NCI-H2171 (cell line): ENCODE measurements around the gene STX7.

Source experiments
- DNase-seq: peaks from one replicate; lab custom pipeline; 2025; lab: John Stamatoyannopoulos, UW

STX7 gene

DNA sequence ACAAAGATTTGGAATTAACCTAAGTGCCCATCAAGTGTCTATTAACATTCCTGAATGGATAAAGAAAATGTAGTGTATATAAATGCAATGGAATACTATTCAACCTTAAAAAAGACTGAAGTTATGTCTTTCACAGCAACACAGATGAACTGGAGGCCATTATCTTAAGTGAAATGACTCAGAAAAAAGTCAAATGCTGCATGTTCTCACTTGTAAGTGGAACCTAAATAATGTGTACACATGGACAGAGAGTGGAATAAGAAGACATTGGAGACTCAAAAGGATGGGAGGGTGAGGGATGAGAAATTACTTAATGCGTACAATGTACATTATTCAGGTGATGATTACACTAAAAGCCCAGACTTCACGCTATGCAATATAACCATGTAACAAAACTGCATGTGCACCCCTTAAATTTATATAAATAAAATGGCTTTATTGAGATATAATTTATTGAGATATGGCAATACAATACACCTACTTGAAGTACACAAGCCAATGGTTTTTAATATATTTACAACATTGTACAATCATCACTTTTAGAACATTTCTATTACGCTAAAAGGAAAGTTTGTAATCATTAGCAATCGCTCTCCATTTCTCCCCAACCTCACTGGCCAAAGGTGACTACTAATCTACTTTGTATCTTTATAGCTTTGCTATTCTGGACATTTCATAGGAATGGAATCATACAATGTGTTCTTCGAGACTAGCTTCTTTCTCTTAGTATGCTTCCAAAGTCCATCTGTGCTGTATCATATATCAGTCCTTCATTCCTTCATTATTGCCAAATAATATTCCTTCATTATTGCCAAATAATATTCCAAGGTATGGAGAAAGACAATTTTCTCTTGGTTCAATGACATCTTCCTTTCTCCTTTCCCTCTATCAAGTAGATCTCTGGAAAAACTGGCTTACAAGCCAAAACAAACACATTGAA is 5.8 kb downstream of the STX7 start:
- DNase-seq: no peak

DNA sequence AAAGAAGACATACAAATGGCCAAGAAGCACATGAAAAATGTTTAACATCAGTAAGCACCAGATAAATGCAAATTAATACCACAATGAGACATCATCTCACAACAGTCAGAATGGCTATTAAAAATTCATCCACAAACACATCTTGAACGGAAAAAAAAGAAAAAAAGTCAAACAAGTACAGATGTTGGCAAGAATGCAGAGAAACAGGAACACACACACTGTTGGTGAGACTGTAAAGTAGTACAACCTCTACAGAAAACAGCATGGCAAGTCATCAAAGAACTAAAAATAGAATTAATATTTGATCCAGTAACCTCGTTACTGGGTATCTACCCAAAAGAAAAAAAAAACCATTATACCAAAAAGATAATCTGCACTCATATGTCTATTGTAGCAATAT is 6.5 kb downstream of the STX7 start:
- no peak for DNase-seq

DNA sequence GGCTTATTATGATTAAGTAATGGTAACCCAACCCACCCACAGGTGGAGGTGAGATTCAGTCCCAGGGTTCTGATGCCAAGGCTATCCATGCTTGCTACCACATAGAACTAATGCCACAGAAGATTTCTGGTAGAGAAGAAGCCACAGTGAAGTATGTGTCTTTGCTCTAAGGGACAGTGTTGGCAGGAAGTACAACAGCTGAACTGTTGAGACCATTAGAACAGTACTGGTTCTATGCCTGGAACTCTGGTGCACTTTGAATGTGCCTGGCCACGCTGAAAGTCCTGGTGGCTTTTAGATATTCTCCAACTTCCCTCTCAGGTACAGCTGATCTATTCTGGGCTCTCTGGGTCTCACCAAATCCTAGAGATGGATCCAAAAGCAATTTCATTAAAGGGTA is 7.8 kb downstream of the STX7 start:
- no peak for DNase-seq

DNA sequence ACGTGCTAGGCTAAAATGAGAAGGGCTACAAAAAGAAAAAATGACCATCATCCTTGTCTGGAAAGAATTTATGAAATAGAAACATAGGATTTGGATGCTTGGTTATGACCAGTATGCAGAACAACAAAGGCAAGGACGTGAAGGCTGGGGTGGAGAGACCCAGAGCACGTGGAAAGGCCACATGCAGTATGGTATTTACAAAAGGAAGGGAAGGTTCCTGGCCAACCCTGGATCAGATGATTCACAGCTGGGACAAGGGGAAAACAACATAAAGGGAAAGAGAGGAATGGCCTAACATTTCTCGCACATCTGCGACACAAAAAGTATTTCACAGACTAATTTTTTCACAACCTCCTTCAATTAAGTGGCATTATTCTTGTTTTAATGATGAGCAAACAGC is 8.2 kb downstream of the STX7 start:
- DNase-seq: no peak

DNA sequence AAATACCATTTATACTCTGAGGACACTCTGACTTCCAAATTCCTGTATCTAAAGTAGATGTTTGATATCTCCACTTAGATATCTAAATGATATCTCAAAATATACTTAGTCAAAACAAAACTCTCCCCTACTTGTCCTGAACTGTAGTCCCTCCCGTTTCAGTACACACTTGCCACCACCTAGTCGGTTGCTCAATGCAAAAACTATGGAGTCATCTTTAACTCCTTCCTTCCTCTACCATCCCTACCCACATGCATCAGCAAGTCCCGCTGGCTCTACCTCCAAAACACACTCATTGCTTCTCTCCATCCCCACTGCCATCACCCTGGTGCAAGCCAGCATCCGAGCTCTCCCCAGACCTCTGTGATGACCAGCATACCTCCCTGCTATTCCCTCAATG is 13.2 kb downstream of the STX7 start:
- no peak for DNase-seq

DNA sequence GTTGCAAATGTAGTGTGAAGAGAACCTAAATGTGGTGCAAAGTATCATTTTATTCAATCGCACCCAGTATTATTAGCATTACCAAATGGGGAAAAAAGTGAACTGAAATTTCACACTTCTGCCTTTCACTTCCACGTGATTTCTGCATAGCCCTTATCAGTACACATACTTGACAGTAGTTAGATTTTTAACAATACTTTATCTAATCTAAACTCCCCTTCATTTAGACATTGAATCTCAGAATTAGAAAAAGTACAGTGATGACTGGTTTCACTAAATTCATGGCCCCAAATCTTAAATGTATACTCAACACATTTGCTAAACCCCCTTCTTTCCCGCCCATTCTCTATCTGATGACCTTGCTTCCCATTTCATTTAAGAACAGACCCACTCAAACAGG is 14.3 kb downstream of the STX7 start:
- no peak for DNase-seq

GRCh38 chr6:132496519-132497180 is 16.3 kb downstream of the STX7 start:
- no peak for DNase-seq

DNA sequence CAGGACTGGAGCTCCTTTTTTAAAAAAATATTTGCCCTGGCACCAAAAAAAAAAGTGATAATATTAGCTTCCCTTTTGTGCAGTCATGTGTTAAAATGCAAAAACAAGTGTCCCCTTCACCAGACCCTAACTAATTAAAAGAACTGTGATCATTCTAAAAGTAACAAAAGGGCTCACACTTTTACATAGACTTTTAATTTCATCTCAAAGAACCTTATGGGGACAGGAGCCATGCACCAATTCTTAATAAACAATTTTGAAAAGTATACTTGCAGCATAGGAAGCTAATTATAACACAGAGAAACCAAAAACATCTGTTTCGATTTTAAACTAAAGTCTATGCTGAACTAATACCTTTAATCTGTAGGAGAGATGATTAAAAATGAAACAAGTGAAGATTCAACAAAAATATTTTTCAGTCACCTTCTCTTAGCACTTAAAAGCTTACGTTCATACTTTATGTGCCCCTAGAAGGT is 17.3 kb downstream of the STX7 start:
- DNase-seq: no peak

GRCh38 chr6:132494954-132495353 is 18.0 kb downstream of the STX7 start:
- no peak for DNase-seq

- DNase-seq: no peak
These were observed 21.0 kb downstream of the STX7 start for GRCh38 chr6:132491881-132492280.

DNA sequence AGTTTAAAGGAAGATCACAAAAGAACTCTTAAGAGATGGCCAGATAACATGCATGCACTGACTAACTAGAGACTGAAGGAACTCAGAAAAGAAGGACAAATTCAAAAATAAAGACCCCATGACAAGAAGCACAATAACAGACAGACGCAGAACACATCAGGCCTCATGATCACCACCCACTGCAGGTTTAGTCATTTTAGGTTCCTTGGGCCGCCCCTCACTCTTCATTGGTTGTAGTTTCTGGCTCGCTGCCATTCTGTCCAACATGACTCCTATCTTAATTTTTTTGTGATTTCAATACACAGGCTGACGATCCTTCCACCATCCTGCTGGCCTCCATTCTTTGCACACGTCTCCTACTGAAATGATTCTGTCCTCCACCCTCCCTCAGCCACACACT is 21.6 kb downstream of the STX7 start:
- DNase-seq: no peak

- DNase-seq: no peak
These were observed 22.3 kb downstream of the STX7 start for GRCh38 chr6:132490478-132491204.

DNA sequence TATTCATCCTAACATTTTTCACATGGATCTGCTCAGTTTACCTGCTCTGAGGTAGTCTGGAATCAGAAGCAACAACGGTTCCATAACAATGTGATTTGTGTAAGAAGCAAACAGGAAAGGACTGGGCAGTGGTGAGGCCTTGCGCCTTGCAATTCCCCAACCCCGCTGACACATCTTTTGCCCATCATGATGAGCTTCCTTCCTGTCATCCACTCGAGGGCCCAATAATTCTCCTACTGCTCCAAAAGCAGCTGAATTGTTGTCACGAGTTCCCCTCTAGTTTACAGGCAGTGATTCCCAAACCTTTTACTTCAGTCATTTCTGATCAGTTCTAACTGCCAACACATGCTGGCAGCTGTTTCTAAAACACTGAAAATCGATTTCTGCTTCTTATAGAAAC is 22.9 kb downstream of the STX7 start:
- DNase-seq: no peak

DNA sequence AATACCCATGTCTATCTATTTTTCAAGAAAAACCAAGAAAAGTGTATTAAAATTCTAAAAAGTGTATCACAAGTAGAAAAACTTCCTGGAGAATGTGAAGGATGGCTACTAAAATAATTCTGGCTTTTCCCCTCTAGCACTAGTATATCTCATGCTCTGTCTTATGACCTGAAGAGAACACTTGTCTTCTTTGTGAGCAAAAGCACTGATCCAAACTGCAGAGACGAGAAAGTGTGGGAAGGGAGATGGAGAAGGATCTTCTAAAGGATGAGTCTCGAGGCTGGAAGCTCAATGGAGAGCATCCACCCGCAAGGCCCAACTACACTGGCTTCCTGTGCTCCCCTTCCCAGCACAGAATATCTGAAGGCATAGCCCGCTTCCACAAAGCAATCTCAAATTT is 23.5 kb downstream of the STX7 start:
- DNase-seq: no peak

GRCh38 chr6:132487762-132488161 is 25.2 kb downstream of the STX7 start:
- no peak for DNase-seq

DNA sequence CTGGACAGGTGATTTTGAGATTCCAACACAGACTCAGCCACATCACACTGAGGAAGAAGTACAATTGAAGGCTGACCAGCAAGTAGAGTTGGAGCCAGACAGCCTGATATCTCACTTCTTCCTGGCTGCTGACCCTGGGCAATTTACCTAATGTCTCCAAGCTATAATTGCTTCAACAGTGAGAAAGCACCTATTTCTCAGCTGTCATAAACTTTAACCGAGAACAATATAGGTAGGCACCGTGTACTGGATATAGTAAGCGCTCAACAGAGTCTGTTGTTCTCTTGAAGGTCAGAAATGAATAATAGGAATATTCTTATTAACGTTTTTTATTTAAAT is 28.3 kb downstream of the STX7 start:
- DNase-seq: no peak

DNA sequence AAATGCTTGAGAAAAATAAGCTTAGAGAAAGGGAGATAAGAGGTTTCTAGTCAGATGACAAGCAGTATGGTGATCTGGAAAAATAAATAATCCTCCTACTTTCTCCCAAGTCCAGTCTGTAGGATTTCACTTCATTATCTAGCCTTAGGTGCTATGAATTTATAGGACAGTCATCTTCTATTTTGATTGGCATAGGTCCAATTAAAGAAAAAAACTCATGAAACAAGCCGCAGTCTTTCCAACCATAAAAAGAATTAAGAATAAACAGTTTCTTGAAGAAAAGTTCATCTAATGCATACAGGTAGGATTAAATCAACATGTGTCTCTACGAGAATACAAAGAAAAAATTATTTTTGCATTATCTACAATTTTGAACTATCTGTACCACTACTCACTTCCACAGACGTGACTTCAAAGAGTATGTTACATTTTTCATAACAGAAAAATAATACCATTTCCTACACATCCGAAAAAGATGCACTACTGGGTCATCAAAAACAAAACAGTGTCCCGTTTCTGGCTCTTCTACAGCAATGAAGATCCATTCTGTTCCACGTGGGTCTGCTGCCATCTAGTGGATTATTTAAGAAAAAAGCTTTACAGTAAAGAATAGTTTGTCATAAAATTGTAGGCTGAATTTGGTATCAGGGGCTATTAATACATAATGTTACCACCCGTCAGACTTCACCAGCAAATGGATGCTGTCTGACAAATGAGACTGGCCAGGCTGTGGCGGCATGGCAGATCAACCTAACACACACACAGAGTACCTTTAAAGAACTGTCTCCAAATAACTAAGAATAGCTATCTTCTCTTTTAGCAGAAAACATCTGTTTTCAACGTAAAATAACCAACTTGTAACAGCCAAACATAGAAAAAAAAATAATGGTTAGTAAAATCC is 28.9 kb downstream of the STX7 start:
- peak; percentile 16 for DNase-seq

DNA sequence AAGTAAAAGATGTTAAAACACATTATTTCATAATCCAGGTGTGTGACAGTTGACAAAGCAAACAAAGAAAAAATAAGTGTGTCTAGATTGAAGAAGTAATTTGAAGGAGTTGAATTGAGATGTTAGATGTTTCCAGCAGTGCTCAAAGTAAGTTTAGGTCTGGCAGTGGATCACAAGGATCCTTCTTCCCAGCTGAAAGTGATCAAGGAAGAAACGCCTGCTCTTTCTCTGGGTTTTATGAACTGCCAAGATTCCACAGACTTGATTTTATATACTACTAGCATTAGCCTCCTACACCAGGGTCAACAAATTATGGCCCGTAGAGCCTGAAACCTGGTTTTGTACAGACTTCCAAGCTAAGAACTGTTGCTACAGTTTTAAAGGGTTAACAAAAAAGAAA is 30.3 kb downstream of the STX7 start:
- DNase-seq: no peak

DNA sequence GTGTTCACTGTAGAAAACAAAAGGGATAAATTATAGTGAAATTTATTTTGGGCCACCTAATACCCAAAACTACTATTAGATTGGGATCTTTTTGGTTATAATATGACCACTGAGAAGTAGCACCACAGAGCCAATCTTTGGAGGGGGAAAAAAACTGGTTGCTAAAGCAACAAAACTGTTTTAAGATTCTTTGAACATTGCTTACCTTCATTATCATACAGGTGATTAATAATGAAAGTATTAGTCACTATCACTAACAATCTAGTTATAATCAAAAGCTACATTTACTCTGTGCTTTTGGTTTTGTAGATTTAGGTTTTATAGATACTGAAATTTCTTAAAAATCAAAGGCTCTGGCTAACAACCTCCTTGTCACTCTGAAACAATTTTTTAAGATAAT is 31.7 kb downstream of the STX7 start:
- DNase-seq: no peak

DNA sequence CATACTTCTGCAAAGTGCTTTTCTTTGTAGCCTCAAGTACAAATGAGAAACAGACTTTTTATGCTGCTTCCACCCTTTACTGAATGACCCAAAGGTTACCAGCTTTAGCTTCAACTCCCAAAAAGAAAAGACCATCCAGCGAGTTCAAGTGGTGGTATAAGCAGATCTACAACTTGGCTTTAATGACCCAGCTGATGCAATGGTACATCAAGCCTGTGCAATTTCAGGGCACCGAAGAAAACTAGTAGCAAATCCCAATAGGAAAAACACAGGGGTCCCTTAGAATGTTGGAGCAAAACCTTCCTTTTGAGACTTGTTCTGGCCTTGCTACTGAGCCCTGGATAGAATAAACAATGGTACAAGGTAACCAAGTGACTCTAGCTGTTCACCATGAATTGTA is 33.8 kb downstream of the STX7 start:
- DNase-seq: no peak

DNA sequence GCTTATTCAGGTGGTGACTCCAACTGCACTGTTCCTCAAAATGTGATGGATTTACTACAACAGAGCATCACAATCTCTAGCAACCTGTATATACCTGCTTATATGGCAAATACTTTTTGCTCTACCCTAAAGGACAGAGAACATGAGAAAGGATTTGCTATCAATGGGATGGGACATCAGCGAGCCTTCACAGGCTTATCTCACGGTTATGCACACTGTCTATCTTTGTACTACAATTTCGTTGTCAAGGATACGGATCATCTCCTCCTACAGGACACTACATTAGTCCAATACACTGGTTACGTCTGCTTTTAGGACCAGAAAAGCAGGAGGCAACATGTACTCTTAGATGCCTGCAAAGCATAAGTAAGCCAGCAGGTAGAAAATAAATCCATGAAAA is 34.2 kb downstream of the STX7 start:
- no peak for DNase-seq

GRCh38 chr6:132478266-132478665 is 34.6 kb downstream of the STX7 start:
- no peak for DNase-seq
